Sigmoid colon (tissue), 4 donors: ENCODE results near the gene GZF1.

ENCODE experiments used
- CTCF ChIP-seq, 4 experiments: fragments of 450-650 bp in 3 of 4; fragments of 200-600 bp in 1 of 4; IDR thresholded peaks; one replicate each; pipeline ENCODE4 v1.5.1; 2016 to 2019; ENCODE audit warnings: antibody characterized with exemption in 4 of 4, mild to moderate bottlenecking in 3 of 4, moderate library complexity in 2 of 4
- POLR2AphosphoS5 ChIP-seq, 4 donors: sonication (generic); formaldehyde crosslinking; IDR thresholded peaks; one replicate each; pipeline ENCODE4 v1.6.1; 2017; ENCODE audit warnings: antibody characterized with exemption in 4 of 4

GRCh38 chr20:23369072-23369823, 7.3 kb downstream of the GZF1 start:
- TF ChIP-seq POLR2AphosphoS5 (IDR thresholded peaks at IDR 0.05) (no peak), CTCF (IDR thresholded peaks at IDR 0.05) (no peak)
